ENCODE data around the gene EZR.
"Not testable (repeated sequence)": the region's sequence is repeated elsewhere in the genome, so short reads cannot be mapped to it uniquely, and the experiment has no call there.

EZR gene

DNA sequence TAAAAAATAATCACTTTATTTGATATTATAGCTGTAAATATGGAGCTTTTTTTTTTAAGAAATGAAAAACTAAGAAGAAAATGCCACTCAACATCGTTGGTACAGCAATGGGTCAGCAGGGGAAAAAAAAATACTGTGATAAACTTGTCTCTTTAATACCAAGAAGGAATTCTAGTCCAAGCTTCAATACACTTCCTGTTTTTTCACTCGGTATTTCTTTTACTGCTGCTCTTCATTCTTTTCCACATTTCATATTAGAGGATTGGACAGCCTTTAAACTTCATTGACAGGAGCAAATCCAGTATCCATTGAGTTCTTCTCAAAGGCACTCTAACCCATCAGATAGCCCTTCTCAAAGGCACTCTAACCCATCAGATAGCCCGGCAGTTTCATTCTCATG is 22.2 kb upstream of the EZR start:
- DNase-seq (ENCODE audit: low read depth in 2 of 2), result no peak

DNA sequence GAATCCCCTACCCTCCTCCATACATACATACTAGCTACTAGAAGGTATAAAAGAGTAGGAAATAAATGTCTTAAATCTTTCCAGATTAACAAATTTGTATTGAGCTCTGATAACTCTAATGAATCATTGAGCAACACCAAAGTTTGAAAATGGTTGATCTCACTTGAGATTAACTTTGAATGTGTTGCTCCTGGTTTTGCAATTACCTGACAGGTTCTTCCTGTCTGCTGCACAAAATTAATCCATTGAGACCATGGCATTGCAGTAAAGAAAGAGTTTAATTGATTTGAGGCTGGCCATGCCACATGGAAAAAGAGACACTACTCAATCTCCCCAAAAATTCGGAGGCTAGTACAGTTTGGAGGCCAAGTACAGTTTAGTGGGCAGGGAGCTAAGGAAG is 21.3 kb upstream of the EZR start:
- DNase-seq (ENCODE audit: low read depth in 2 of 2), result no peak

DNA sequence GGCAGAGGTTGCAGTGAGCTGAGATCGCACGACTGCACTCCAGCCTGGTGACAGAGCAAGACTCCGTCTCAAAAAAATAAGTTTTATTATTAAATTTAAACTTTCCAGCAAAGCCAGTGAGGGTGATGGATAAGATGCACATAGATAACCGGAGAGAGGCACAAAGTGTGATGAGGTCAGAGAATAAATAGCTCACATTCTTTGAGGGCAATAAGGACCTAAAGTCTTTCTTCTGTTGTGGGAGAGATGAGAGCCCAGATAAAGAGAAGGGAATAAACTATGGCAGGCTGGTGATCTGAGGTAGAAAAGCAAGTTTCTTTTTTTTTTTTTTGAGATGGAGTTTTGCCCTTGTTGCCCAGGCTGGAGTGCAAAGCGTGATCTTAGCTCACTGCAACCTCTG is 20.6 kb upstream of the EZR start:
- DNase-seq (ENCODE audit: low read depth in 2 of 2), result no peak

DNA sequence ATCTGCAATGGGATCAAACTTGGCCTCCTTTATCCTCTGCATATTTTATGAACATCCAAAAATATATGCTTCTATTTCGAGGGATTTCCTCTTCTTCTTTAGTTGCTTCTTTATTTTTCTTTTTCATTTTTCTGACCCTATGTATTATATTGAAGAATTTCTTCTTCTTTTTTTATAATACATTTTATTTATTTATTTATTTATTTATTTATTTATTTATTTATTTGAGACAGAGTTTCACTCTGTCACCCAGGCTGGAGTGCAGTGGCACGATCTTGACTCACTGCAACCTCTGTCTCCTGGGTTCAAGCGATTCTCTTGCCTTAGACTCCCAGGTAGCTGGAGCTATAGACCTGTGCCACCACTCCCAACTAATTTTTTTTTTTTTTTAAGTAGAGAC is 19.6 kb upstream of the EZR start:
- DNase-seq (ENCODE audit: low read depth in 2 of 2), result not testable (repeated sequence)

DNA sequence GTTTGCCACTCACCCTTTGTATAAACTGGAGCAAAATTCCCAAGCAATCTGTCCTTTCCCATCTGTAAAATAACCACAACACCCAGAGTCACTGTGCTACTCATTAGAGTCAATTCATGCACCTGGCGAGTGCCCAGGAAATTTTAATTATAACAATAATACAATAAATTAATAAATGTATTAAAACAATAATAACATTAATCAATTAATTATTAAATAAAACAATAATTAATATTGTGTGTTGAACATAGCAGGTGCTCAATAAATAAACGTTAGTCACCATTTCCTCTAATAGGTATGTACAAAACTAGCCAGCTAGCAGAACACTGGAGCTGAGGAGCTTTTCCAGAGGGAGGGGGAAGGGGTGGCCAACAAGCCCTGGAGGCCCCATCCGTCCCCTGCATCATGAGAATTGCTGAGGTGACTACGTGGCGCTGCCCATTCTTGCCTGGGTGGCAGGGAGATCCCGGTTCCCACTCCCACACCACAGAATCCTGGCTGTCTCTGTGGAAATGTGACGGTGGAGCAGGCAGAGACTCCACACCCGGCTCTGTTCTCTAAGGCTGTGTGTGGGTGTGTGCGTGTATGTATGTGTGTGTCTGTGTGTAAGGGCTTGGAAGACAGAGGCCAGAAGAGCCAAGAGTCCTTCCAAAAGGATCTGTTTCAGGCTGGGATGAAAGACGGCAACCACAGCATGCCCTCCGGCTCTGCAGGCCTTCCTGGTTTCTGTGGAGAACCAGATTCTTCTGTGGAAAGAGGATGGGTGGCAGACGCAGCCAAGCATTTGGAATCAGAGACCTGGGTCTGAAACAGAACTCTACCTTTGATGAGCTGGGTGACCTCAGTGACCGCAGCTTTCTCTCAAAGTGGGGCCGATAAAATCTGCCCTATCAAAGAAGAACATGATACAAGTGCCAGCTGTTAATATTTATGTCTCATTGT is 18.8 kb upstream of the EZR start:
- no peak for DNase-seq (ENCODE audit: low read depth in 2 of 2)

DNA sequence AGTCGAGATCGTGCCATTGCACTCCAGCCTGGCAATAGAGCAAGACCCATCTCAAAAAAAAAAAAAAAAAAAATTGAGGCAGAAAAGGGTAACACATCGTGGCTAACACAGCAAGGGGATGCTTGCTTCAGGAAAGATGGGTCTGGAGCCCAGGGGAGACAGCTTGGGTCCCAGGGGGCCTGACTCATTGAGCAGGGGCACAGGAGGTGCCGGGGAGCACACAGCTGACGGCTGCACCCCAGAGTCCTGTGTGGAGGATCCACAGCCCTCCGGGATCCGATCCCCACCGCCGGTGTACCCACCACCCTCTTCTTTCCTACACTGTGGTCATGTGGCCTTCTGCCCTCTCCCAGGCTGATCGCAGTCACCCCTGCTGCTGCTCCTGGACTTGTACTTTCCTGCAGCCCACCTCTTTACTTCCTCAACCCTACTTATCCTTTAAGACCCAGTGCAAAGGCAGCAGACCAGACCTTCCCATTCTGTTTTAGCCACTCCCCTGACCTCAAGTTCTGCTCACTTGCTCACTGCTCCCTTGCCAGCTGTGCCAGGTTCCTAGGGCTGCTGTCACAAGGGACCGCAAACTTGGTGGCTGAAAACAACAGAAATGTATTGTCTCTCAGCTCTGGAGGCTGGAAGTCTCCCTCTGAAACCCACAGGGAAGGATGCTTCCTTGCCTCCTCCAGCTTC is 17.6 kb upstream of the EZR start:
- DNase-seq (ENCODE audit: low read depth in 2 of 2), result no peak

DNA sequence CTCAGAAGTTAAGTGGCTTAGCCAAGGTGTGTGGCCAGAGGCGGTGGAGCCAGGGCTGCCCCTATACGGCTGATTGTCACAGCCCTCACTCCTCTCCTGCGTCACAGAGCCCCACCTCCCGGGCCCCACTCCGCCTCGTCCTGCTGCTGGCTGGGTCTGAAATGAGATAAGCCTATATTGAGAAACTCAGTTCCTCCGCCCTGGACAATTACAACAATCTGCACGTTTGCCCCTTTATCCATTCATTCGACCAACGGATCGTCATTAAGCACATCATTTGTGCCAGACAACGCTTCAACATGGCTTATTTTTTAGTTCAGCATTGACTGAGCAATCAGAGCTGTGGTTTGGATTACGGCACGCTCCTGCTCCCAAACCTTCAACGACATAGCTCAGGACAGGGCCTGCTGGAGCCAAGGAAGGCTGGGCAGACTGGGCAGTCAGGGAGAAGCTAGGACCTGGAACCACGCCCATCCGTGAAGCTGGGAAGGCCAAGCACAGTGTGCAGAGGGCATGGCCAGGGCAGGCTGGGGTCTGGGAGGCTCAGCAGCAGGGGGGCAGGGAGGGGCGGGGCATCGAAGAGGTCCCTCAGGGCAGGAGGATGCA is 16.6 kb upstream of the EZR start:
- DNase-seq (ENCODE audit: low read depth in 2 of 2), result no peak

DNA sequence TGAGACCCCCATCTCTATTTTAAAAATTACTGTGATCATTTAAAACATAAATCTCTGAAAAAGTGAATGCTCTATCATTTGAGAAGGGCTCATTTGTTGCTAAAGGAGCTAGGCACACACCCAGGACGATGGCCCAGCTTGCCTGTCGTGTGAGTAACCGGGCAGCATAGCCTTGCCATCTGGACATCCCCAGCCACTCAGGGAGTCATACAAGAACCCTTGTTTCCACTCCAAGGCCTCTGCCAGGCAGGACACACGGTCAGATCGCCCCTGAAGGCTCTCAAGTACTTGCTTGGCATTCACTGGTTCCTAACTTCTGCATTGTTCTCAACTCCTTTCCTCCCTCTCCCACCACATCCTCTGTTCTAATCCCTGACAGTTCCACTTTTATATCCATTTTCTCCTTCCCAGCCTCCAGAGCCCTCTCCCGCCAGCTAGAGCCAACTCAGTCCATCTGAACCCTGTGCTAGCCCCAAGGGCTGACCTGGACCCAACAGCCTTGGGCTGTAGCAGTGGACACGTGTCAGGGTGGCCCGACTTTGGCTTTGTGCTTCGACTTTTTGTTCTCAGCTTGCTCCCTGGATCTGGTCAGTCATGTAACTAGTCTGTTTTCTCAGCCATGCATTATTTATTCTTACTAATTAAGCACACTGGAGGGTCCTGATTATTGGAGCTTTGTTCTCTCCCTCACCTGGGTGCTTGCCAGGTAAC is 15.7 kb upstream of the EZR start:
- DNase-seq (ENCODE audit: low read depth in 2 of 2), result no peak

DNA sequence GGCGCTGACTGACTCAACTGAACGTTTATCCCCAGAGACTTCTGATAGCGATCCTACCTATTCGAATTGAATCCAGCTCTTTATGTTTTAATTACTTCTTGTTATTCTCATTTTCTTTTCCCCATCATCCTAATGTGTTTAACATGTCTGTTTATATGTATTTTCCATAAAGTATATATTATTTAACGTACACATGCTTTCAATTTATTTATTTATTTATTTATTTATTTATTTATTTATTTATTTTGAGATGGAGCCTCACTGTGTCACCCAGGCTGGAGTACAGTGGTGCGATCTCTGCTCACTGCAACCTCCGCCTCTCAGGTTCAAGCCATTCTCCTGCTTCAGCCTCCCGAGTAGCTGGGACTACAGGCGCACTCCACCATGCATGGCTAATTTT is 13.6 kb upstream of the EZR start:
- not testable (repeated sequence) for DNase-seq (ENCODE audit: low read depth in 2 of 2)

DNA sequence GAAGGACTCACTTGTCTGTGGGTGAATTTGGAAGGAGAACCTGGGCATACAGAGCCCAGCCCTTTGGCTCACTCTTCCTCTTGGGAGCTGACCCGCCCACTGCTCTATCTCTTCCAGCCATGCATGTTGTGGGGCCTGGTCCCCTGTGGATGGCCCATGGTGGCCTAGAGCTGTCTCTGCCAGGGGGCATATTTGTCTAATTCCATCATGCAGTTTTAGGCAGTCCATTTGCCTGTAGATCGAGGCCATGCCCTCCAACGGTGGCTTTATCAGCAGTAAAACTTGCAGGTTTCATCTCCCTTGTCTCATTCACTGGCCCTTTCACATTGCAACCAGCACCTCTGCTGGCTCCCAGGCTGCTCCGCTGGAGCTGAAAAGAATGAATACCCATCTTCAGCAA is 12.9 kb upstream of the EZR start:
- DNase-seq (ENCODE audit: low read depth in 2 of 2), result no peak

DNA sequence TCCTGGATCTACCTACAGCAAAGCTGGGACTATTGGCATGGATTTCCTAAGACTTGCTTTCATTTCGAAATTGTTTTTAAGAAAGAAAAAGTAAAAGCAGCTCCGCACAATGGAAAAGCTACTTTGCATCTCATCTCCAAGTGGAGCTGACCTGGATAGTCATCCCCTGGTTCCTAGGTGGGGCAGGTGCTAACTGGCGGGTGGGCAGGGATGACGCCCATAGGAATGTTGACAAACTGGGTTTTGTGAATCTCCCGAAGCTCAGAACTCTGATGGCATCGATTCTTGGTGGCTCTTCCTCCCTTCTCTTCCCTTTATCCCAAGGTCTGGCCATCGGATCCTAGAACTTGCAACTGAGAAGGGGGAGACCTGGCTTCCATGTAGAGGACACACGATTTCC is 12.4 kb upstream of the EZR start:
- DNase-seq (ENCODE audit: low read depth in 2 of 2), result no peak

DNA sequence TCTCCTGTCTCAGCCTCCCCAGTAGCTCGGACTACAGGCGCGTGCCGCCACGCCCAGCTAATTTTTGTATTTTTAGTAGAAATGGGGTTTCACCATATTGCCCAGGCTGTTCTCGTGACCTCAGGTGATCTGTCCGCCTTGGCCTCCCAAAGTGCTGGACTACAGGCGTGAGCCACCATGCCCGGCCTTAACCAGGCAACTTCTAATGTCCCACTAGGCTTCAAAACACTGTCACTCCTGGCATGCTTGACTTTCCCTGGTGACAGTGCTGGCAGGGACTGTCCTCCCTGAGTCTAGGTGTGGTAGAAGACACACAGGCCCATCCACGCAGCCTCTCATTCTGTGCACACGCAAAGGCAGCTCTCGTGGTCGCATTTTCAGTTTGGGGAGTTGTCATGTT is 11.6 kb upstream of the EZR start:
- no peak for DNase-seq (ENCODE audit: low read depth in 2 of 2)

DNA sequence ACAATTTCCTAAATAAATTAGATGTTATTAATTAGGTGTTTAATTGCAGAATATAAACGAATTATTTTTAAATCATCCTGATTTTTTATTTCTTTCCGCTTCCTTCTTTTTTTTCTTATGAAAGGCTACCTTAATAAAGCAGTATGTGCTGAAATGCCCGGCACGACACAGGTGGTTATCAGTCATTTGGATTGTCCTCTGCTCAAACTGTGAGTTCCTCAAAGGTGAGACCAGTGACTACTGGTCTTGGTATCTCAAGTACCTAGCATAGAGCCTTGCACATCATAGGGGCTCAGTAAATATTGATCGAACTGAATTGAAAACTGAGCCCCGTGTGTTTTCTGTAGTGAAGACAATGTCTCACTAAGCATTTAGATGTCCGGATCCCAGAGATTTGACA is 9.6 kb upstream of the EZR start:
- DNase-seq (ENCODE audit: low read depth in 2 of 2), result no peak

DNA sequence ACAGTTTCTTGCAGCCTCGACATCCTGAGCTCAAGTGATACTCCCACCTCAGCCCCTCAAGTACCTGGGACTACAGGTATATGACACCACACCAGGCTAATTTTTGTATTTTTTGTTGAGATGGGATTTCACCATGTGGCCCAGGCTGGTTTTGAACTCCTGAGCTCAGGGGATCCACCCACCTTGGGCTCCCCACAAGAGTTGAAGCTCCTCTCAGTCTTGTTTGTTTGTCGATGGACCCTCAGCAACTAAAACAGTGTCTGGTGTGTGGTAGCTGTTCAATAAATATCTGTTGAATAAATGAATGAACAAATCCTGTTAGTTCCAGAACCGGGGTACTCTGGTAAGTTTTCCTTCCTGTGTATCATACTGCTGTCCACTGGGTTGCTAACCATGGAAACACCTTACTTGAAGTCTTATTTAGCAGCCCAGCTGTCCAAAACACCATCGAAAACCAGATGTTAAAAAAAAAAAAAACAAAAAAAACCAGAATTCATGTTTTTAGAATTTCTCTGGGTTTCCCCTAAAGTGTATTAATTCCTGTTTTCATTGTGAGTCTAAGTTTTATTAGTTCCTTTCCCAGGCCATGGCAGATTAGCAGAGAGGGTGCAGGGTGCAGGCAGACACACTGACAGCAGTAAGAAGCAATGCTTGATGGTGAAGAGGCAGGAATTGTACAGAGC is 7.8 kb upstream of the EZR start:
- no peak for DNase-seq (ENCODE audit: low read depth in 2 of 2)

DNA sequence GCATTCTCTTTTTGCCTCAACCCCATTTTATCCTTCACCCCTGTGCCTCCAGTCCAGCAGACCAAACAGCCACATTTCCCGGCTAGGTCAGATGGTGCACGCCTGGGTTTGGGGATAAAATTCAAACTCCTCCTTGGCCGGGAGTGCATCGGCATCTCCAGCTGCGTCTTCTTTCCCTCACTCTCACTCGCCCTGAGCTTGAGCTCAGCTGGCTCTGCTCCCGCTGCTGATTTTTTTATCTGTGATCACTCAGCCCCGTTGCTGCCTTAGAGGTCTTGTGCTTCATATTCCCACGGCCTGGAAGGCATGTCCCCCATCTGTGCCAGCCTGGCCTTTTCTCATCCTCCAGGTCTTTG is 6.8 kb upstream of the EZR start:
- DNase-seq (ENCODE audit: low read depth in 2 of 2), result no peak

DNA sequence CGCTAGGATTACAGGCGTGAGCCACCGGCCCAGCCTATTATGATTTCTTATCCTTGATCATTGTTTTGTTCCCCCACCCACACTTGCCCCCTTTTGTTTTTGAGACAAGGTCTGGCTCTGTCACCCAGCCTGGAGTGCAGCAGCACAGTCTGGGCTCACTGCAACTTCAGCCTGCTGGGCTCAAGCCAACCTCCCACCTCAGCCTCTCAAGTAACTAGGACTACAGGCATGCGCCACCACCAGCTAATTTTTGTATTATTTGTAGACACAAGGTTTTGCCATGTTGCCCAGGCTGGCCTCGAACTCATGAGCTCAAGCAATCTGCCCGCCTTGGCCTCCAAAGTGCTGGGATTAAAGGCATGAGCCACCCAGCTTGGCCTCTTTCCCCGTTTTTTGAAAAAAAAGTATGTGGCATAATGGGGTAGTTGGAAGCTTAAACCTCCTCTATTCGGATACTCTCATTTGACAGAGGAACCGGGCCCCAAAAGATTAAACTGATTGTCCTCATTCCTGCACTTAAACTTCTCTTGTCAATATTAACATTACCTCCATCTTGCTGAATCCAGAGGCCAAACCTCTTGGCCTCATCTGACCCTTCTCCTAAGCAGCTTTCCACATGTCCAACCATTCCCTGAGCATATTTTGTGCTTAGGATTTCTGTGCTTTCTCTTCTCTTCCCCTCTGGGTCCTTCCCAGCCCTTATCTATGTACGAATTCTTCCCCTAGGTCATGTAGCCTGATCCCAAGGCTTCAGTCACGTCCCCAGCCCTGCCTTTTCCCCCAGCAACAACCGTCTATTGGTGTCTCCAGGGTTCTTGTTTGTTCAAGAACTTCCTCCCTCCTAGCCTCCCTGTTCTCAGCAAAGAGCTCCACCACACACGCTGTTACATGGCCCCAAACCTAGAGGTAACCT is 6.1 kb upstream of the EZR start:
- DNase-seq (ENCODE audit: low read depth in 2 of 2), result no peak

DNA sequence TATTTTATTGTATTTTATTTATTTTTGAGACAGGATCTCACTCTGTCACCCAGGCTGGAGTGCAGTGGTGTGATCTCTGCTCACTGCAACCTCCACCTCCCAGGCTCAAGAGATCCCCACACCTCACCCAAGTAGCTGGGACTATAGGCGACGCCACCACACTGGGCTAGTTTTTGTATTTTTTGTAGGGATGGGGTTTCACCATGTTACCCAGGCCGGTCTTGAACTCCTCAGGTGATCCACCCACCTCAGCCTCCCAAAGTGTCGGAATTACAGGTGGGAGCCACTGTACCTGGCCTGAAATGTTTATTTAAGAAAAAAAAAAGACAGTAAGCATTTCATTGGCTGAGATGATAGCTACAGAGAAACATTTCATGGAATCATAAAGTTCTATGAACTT is 4.4 kb upstream of the EZR start:
- DNase-seq (ENCODE audit: low read depth in 2 of 2), result not testable (repeated sequence)

DNA sequence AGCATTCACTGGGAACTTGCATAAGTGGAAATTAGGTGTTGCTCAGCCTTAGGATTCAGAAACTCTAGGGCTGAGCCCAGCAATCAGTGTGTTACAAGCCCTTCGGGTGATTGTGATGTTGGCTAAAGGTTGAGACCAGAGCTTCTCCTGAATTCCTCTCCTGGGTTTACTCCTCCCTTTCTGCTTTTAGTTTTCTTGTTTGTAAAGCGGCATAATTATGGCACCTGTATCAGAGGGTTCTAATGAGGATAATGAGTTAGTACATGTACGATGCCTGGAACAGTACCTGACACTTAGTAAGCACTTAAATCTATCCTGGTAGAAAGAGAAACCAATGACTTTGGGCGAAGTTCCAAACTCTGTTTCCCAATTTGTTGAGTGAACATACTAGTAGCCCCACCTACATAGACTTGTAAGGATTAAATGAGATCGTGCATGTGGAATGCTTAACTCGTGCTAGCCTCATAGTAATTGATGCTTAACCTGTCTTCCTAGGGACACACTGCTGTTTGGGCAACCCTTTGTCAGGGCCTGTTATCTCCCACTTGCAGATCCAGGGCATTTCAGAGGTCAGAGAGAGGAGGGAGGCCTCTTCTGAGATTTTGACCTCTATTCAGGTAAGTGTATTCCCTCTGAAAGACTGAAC is 932 bp upstream of the EZR start:
- DNase-seq (ENCODE audit: low read depth in 2 of 2), result no peak

DNA sequence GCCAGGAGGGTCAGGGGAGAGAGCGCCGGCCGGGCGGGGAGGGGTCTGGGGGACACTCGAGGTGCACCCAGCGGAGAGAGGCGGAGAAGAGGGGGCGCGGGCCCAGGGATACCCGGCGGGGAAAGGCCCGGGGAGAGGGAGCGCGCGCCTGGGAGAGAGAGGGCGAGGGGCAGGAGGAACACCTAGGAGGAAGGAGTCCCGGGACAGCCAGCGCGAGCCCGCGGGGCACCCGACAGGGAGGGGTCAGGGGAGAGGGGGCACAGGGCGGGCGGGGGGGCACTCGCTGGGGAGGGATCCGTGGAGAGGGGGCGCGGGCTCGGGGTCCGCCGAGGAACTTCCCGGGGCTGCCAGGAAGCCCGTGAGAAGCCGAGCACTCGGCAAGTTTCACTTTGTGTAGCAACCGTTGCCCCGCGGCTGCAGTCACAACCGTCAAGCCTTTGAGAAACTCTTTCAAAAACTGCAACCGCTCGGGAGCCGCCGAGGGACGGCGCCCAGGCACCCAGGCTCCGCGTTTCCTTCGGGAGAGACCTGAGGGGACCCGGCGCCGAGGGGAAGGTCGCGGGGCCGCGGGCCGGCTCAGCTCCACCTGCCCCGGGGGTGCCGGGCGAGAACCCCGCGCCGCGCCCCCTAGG is 471 bp downstream of the EZR start:
- DNase-seq (ENCODE audit: low read depth in 2 of 2), result peak; percentile 19 to 25
